ENCODE results near the gene C1orf198. TPM values are rescaled to one million over a fixed set of nuclear protein-coding genes. Genes with fewer than 3 reads are reported as not detected.

C1orf198 gene
- total and polyA plus RNA-seq, 5 experiments from 2014 or later: 5.5 to 8.9 (median 7.0) TPM

- peaks cover 0 to 5% (median 0%) of the 10 kb centered on the region in 9 donors for H3K9me3 Mint-ChIP-seq
- no peak for ATAC-seq
These were observed 10.3 kb upstream of the C1orf198 start for GRCh38 chr1:230878591-230878990.

GRCh38 chr1:230877924-230878590 lies 9.7 kb upstream of the C1orf198 start:
- Mint-ChIP-seq H3K9me3 (peaks cover 0 to 4% (median 0%) of the 10 kb centered on the region in 9 donors), H3K27me3 (peaks cover 26 to 66% (median 40%) of the 10 kb centered on the region in 5 donors), H3K27ac (no peak overlapping the region), H3K36me3 (peaks cover 0 to 9% (median 0%) of the 10 kb centered on the region in 3 donors), H3K4me1 (no peaks in the 10 kb centered on the region), H3K4me3 (no peak overlapping the region)
- DNase-seq (no peak), ATAC-seq (no peak)
- POLR2A ChIA-PET: no interaction called here

More at GRCh38 chr1:230878591-230878990, 10.3 kb upstream of the C1orf198 start:
- Mint-ChIP-seq H3K27ac (no peak overlapping the region), H3K36me3 (peaks cover 0 to 9% (median 0%) of the 10 kb centered on the region in 3 donors), H3K4me3 (no peak overlapping the region), H3K4me1 (no peaks in the 10 kb centered on the region), H3K27me3 (peaks cover 26 to 67% (median 40%) of the 10 kb centered on the region in 5 donors)
- DNase-seq: no peak
- POLR2A ChIA-PET: no interaction called here

- ATAC-seq (no peak), DNase-seq (no peak)
- H3K4me1 Mint-ChIP-seq: no peaks in the 10 kb centered on the region
- POLR2A ChIA-PET: no interaction called here
- H3K4me3 Mint-ChIP-seq: no peak overlapping the region
- H3K27me3 Mint-ChIP-seq: peaks cover 23 to 62% (median 35%) of the 10 kb centered on the region in 5 donors
- peaks cover 0 to 2% (median 0%) of the 10 kb centered on the region in 9 donors for H3K9me3 Mint-ChIP-seq
- peaks cover 0 to 4% (median 0%) of the 10 kb centered on the region in 3 donors for H3K36me3 Mint-ChIP-seq
- no peak overlapping the region for H3K27ac Mint-ChIP-seq
These were observed 9.0 kb upstream of the C1orf198 start for GRCh38 chr1:230877146-230877923.

- H3K36me3 Mint-ChIP-seq: peaks cover 0 to 4% (median 0%) of the 10 kb centered on the region in 3 donors
- no peak overlapping the region for H3K27ac Mint-ChIP-seq
- POLR2A ChIA-PET: no interaction called here
- no peak for ATAC-seq
- H3K4me1 Mint-ChIP-seq: no peaks in the 10 kb centered on the region
- DNase-seq: no peak
- no peak overlapping the region for H3K4me3 Mint-ChIP-seq
- peaks cover 25 to 60% (median 38%) of the 10 kb centered on the region in 5 donors for H3K27me3 Mint-ChIP-seq
- no peaks in the 10 kb centered on the region for H3K9me3 Mint-ChIP-seq
These were observed 8.3 kb upstream of the C1orf198 start for GRCh38 chr1:230876660-230877059.

GRCh38 chr1:230875370-230875769 lies 7.0 kb upstream of the C1orf198 start:
- POLR2A ChIA-PET: no interaction called here
- no peaks in the 10 kb centered on the region for H3K4me1 Mint-ChIP-seq
- peak overlapping the region in 1 of 10 donors; percentile 71 for H3K27ac Mint-ChIP-seq
- no peak overlapping the region for H3K4me3 Mint-ChIP-seq
- no peaks in the 10 kb centered on the region for H3K9me3 Mint-ChIP-seq
- peaks cover 15 to 56% (median 32%) of the 10 kb centered on the region in 5 donors for H3K27me3 Mint-ChIP-seq
- H3K36me3 Mint-ChIP-seq: no peaks in the 10 kb centered on the region
- DNase-seq (no peak), ATAC-seq (no peak)

- no peak for DNase-seq
- Mint-ChIP-seq H3K27ac (no peak overlapping the region), H3K9me3 (no peaks in the 10 kb centered on the region), H3K4me1 (peaks cover 9 to 28% (median 13%) of the 10 kb centered on the region in 4 donors), H3K36me3 (no peaks in the 10 kb centered on the region), H3K27me3 (peaks cover 11 to 37% (median 29%) of the 10 kb centered on the region in 5 donors), H3K4me3 (peak overlapping the region in 1 of 10 donors; percentile 12)
- ATAC-seq: no peak
- POLR2A ChIA-PET: no interaction called here
These were observed 2.6 kb upstream of the C1orf198 start for GRCh38 chr1:230870916-230871315.

GRCh38 chr1:230869500-230869899 lies 1.2 kb upstream of the C1orf198 start:
- no peak for DNase-seq
- no peak for ATAC-seq
- Mint-ChIP-seq H3K27me3 (peaks cover 4 to 27% (median 26%) of the 10 kb centered on the region in 5 donors), H3K36me3 (no peaks in the 10 kb centered on the region), H3K27ac (peak overlapping the region in 2 of 10 donors; percentile 16 to 56), H3K4me3 (peak overlapping the region; percentile 48 to 85 (median 76)), H3K9me3 (no peaks in the 10 kb centered on the region), H3K4me1 (peaks cover 9 to 28% (median 15%) of the 10 kb centered on the region in 4 donors)
- POLR2A ChIA-PET: no interaction called here

GRCh38 chr1:230868736-230869385 lies 540 bp upstream of the C1orf198 start:
- H3K27ac Mint-ChIP-seq: peak overlapping the region in 7 of 10 donors; percentile 37 to 89 (median 83)
- peak in 1 of 10 donors; percentile 3 for DNase-seq

GRCh38 chr1:230867101-230867902 lies 1.0 kb downstream of the C1orf198 start:
- peak in 1 of 10 donors; percentile 19 for DNase-seq
- no peaks in the 10 kb centered on the region for H3K36me3 Mint-ChIP-seq
- peak overlapping the region; percentile 14 to 90 (median 84) for H3K27ac Mint-ChIP-seq
- peak overlapping the region; percentile 85 to 94 (median 89) for H3K4me3 Mint-ChIP-seq
- peaks cover 14 to 42% (median 20%) of the 10 kb centered on the region in 4 donors for H3K4me1 Mint-ChIP-seq
- no peak for ATAC-seq
- H3K9me3 Mint-ChIP-seq: no peaks in the 10 kb centered on the region
- H3K27me3 Mint-ChIP-seq: peaks cover 4 to 27% (median 16%) of the 10 kb centered on the region in 5 donors
- POLR2A ChIA-PET: interaction anchor here (1.7 kb wide), 1 partner anchor 111 kb away, joined by 5 read pairs; the partner anchor contains the start of genes ARV1 and TTC13

More at GRCh38 chr1:230868736-230869385, 540 bp upstream of the C1orf198 start:
- Mint-ChIP-seq H3K27me3 (peaks cover 4 to 27% (median 24%) of the 10 kb centered on the region in 5 donors), H3K36me3 (no peaks in the 10 kb centered on the region), H3K9me3 (no peaks in the 10 kb centered on the region), H3K4me3 (peak overlapping the region; percentile 75 to 93 (median 85)), H3K4me1 (peaks cover 9 to 28% (median 16%) of the 10 kb centered on the region in 4 donors)
- POLR2A ChIA-PET: no interaction called here
- ATAC-seq: peak; percentile 44 to 66

- Mint-ChIP-seq H3K27ac (peak overlapping the region in 3 of 10 donors; percentile 14 to 47 (median 32)), H3K36me3 (no peaks in the 10 kb centered on the region), H3K27me3 (peaks cover 2 to 18% (median 10%) of the 10 kb centered on the region in 5 donors), H3K4me3 (peak overlapping the region; percentile 13 to 94 (median 86)), H3K4me1 (peaks cover 14 to 44% (median 21%) of the 10 kb centered on the region in 4 donors), H3K9me3 (no peaks in the 10 kb centered on the region)
- DNase-seq: no peak
- POLR2A ChIA-PET: interaction anchor here (1.7 kb wide), 1 partner anchor 112 kb away, joined by 5 read pairs; the partner anchor contains the start of genes ARV1 and TTC13
- ATAC-seq: no peak
These were observed 1.9 kb downstream of the C1orf198 start for GRCh38 chr1:230866171-230867070.
